Endodermal cell (in vitro differentiated cells): ENCODE results near the gene RUNX2. TPM values are rescaled to one million over a fixed set of nuclear protein-coding genes. Genes with fewer than 3 reads are reported as not detected.

Source experiments
- DNase-seq: peaks from one replicate; pipeline ENCODE4 v3.0.0-alpha.2; 2017
- H3K27ac ChIP-seq: 2 replicates; pipeline ENCODE4 v1.5.1; 2013; ENCODE audit warnings: mild to moderate bottlenecking, low read depth, low read length, moderate library complexity
- H3K27me3 ChIP-seq: 2 replicates; pipeline ENCODE4 v1.6.1; 2013; ENCODE audit warnings: mild to moderate bottlenecking, low read length, moderate library complexity; ENCODE audit not compliant: insufficient read depth, control insufficient read depth, poor library complexity, severe bottlenecking
- H3K36me3 ChIP-seq: 2 replicates; pipeline ENCODE4 v1.7.0; 2013; ENCODE audit warnings: mild to moderate bottlenecking, low read length, moderate library complexity; ENCODE audit not compliant: control insufficient read depth, insufficient read depth
- H3K4me1 ChIP-seq: one replicate; pipeline ENCODE4 v1.7.0; 2013; ENCODE audit warnings: low read length; ENCODE audit not compliant: control insufficient read depth, insufficient read depth
- H3K4me3 ChIP-seq: 2 replicates; pipeline ENCODE4 v1.5.1; 2013; ENCODE audit warnings: mild to moderate bottlenecking, low read length, moderate library complexity
- H3K9ac ChIP-seq: 2 replicates; pipeline ENCODE4 v1.6.1; 2013; ENCODE audit warnings: mild to moderate bottlenecking, low read length, moderate library complexity; ENCODE audit not compliant: poor library complexity, severe bottlenecking; ENCODE audit errors: extremely low read depth
- H3K9me3 ChIP-seq: 2 replicates; pipeline ENCODE4 v1.6.1; 2013; ENCODE audit warnings: mild to moderate bottlenecking, low read length, moderate library complexity; ENCODE audit not compliant: control insufficient read depth
- H3K27ac Mint-ChIP-seq: 2 replicates; pipeline ENCODE4 v1.8.0; 2020; ENCODE audit warnings: mixed read lengths
- H3K27me3 Mint-ChIP-seq: 2 replicates; pipeline ENCODE4 v1.8.0; 2021; ENCODE audit warnings: mild to moderate bottlenecking, mixed read lengths; ENCODE audit not compliant: insufficient read depth
- H3K36me3 Mint-ChIP-seq: 2 replicates; pipeline ENCODE4 v1.8.0; 2020; ENCODE audit warnings: low read depth, mixed read lengths
- H3K4me1 Mint-ChIP-seq: 2 replicates; pipeline ENCODE4 v1.8.0; 2020; ENCODE audit warnings: mixed read lengths
- H3K4me3 Mint-ChIP-seq: 2 replicates; pipeline ENCODE4 v1.8.0; 2020; ENCODE audit warnings: mild to moderate bottlenecking, moderate library complexity, mixed read lengths
- H3K9me3 Mint-ChIP-seq: 2 replicates; pipeline ENCODE4 v1.8.0; 2020; ENCODE audit warnings: mild to moderate bottlenecking, mixed read lengths
- CTCF ChIP-seq: fragments of 200-600 bp; sonication (generic); conservative IDR thresholded peaks from 2 replicates; pipeline ENCODE4 v1.5.0; 2021; ENCODE audit warnings: antibody characterized with exemption, mild to moderate bottlenecking
- WGBS, 2 experiments: methylation state at CpG; one replicate each; pipeline versions ENCODE4 v1.1.5 to v1.1.7; 2013; ENCODE audit warnings: missing lambda C conversion rate in 2 of 2, mixed read lengths in 1 of 2; ENCODE audit not compliant: insufficient coverage in 1 of 2, insufficient read length in 1 of 2; 5-methylcytosine and 5-hydroxymethylcytosine counted together
- total RNA-seq, 2 donors: library from RNA; stranded (reverse); fragmentation: NEBNext Ultra II Directional in 1 of 2; extraction: Animal tissue kit (Norgen Biotek cat#: 25700) in 1 of 2; gene quantifications; 2 replicates in 1 of 2; 3 replicates in 1 of 2; pipeline ENCODE4 v1.2.1, GENCODE V29; 2021

The RUNX2 gene
- total RNA-seq, 2 donors from 2014 or later, result 0.18 to 0.26 TPM

DNA sequence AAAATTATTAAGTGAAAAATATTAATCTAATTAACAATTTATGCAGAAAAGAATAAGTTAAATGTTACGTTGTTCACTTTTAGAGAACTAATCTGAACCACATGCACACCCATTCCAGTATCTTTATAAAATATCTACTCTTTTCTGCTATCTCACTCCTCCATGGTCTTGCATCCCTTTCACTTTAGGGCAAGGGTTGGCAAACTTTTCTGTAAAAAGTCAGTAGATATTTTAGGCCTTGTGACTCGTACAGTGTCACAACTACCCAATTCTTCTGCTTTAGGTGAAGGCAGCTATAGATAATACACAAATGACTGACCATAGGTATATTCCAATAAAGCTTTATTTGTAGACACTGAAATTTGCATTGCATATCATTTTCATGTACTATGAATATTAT, 89.3 kb downstream of the RUNX2 start:
- Mint-ChIP-seq H3K4me3 (no peak overlapping the region), H3K36me3 (no peaks in the 10 kb centered on the region), H3K27ac (no peak overlapping the region), H3K27me3 (peaks cover 78% of the 10 kb centered on the region), H3K9me3 (no peaks in the 10 kb centered on the region), H3K4me1 (peaks cover 23% of the 10 kb centered on the region)
- Histone ChIP-seq H3K27me3 (peaks cover 74% of the 10 kb centered on the region), H3K36me3 (no peaks in the 10 kb centered on the region), H3K9ac (no peak overlapping the region), H3K4me1 (no peaks in the 10 kb centered on the region), H3K27ac (no peak overlapping the region), H3K9me3 (no peaks in the 10 kb centered on the region), H3K4me3 (no peak overlapping the region)
- no peak for DNase-seq
- TF ChIP-seq CTCF, result no peak
- whole genome bisulfite sequencing, 2 experiments, result 80 to 81% methylated on average over 1 to 2 of the region's 2 CpGs

GRCh38 chr6:45419571-45420082, 91.5 kb downstream of the RUNX2 start:
- Mint-ChIP-seq H3K36me3 (no peaks in the 10 kb centered on the region), H3K27ac (no peak overlapping the region), H3K4me1 (peaks cover 27% of the 10 kb centered on the region), H3K27me3 (peaks cover 96% of the 10 kb centered on the region), H3K4me3 (peak overlapping the region; percentile 69), H3K9me3 (no peaks in the 10 kb centered on the region)
- Histone ChIP-seq H3K36me3 (no peaks in the 10 kb centered on the region), H3K4me3 (peak overlapping the region; percentile 81), H3K27me3 (peaks cover 95% of the 10 kb centered on the region), H3K27ac (no peak overlapping the region), H3K9me3 (no peaks in the 10 kb centered on the region), H3K4me1 (no peaks in the 10 kb centered on the region), H3K9ac (no peak overlapping the region)
- TF ChIP-seq CTCF, result peak; percentile 58
- 0 to 2% methylated on average over 8 to 38 of the region's 38 CpGs for WGBS, 2 experiments
- peak; percentile 89 for DNase-seq

DNA sequence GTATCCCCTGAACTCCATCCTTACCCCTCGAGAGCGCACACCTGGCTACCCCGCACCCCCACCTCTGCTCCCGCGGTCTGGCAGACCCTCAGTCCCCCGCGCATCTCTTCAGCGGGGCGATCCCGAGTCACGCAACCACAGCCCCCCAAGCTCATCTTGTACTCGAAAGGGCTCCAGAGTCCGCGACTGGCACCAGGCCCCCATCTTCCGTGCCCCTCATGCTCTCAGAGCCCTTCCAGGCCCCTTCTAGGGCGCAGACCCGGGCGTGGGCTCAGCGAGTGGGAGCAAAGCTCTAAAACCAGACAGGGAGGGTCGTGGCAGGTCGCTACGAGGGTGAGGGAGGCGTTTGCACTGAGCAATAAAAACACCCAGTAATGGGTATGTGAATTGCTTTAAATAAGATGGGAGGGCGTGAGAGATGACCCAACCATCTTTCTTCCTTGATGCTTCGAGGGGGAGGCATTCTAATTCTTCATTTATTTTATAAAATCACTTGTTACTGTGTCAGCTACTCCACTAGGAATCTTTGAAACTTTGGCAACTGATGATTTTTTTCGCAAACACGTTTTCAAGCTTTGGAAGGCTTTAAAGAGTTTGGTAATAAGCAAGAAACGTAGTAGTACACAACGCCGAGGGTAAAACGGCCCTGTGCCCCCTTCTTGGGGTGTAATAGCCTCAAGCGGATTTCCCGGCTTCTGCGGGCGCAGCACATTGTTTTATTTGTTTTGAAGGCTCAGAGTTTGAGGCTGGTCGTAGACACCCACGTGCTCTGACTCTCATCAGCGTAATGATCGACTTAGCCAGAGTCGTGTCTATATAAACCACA, 92.2 kb downstream of the RUNX2 start:
- H3K9me3 ChIP-seq, result no peaks in the 10 kb centered on the region
- WGBS, 2 experiments, result 2 to 5% methylated on average over 10 to 39 of the region's 40 CpGs
- H3K27ac ChIP-seq, result no peak overlapping the region
- peak overlapping the region; percentile 69 for H3K4me3 Mint-ChIP-seq
- H3K36me3 ChIP-seq, result no peaks in the 10 kb centered on the region
- H3K9ac ChIP-seq, result no peak overlapping the region
- peaks cover 95% of the 10 kb centered on the region for H3K27me3 ChIP-seq
- peaks cover 96% of the 10 kb centered on the region for H3K27me3 Mint-ChIP-seq
- H3K4me1 Mint-ChIP-seq, result peaks cover 27% of the 10 kb centered on the region
- DNase-seq, result peak; percentile 57
- no peaks in the 10 kb centered on the region for H3K36me3 Mint-ChIP-seq
- no peak for TF ChIP-seq CTCF
- peak overlapping the region; percentile 81 for H3K4me3 ChIP-seq
- H3K4me1 ChIP-seq, result no peaks in the 10 kb centered on the region
- no peaks in the 10 kb centered on the region for H3K9me3 Mint-ChIP-seq
- H3K27ac Mint-ChIP-seq, result no peak overlapping the region
